Activated CD4-positive, alpha-beta T cell treated with anti-CD3 and anti-CD28 coated beads, Interleukin-10, Interleukin-2, amounts not matched to agents 100 ng/mL and 50 ng/mL, durations not matched to agents 16 hours and 8 hours (primary cell): ENCODE results near the gene KCTD21.

Experiments used
- DNase-seq: peaks from one replicate; pipeline ENCODE4 v3.0.0-alpha.2; 2020

KCTD21 gene

DNA sequence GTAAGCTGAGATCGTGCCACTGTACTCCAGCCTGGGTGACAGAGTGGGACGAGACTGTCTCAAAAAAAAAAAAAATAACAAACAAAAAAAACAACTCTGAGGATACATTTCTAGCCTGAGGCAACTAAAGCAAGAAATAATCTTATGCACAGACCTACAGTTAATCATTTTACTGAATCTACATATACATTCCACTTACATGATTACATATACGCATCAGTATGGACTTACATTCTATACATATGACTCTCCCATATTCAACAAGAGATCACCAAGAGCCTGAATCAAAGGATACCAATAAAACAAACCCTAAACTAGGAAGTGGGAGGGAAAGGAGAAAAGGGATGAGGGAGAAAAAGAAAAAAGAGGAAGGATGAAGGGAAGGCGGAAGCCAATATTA, 50.1 kb downstream of the KCTD21 start:
- DNase-seq = no peak

DNA sequence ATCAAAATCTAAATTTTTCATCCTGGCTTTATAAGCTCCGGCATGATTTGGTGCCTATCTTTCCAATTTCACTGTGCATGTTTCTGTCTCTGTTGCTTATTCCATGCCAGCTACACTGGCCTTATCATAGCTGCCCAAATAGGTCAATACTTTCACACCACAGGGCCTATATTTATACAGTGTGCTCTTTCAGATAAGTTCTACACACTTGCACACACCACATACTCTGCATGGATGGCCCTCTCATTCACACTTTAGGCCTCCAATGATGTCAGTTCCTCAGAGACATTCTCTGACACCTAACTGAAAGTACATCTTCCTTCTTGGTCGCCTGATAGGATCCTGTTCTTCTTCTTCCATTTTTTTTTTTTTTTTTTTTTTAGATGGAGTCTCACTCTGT, 56.0 kb downstream of the KCTD21 start:
- DNase-seq = no peak

DNA sequence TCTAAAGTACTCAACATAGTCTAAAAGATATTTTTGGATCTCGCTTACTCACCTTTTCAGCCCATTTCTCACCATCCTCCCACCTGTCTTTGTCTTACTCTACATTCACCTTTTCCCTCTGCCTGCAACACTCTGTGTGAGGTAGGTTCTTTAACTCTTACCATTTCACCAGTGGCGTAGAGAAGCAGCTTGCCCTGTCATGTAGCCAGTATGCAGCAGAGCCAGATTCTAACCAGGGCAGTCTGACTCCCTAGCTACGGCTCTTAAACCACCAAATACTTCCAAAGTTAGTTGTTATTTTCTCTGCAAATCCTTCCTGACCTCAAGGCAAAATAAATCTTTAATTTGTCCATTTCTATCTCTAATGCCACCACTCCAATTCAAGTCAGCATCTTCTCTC, 56.5 kb downstream of the KCTD21 start:
- DNase-seq = no peak

- no peak for DNase-seq
These were observed 61.0 kb downstream of the KCTD21 start for GRCh38 chr11:78127403-78127802.
